VCaP (cell line): Measurements from ENCODE around the gene DNMT1.

Experiments
- H3K27ac ChIP-seq: fragments of 450-650 bp; 2 replicates; pipeline ENCODE4 v1.5.1; 2017
- CTCF ChIP-seq: fragments of 450-650 bp; conservative IDR thresholded peaks from 2 replicates; pipeline ENCODE4 v1.5.1; 2017; ENCODE audit warnings: mild to moderate bottlenecking, moderate library complexity

The DNMT1 gene

GRCh38 chr19:10114651-10115391, 79.9 kb downstream of the DNMT1 start:
- H3K27ac ChIP-seq: no peak overlapping the region
- TF ChIP-seq CTCF: no peak

GRCh38 chr19:10113964-10114650, 80.6 kb downstream of the DNMT1 start:
- no peak overlapping the region for H3K27ac ChIP-seq
- no peak for TF ChIP-seq CTCF

GRCh38 chr19:10113592-10113963, 81.2 kb downstream of the DNMT1 start:
- no peak overlapping the region for H3K27ac ChIP-seq
- TF ChIP-seq CTCF: no peak

- peak; percentile 62 for TF ChIP-seq CTCF
- no peak overlapping the region for H3K27ac ChIP-seq
Observed at GRCh38 chr19:10112895-10113591, 81.7 kb downstream of the DNMT1 start.

- no peak overlapping the region for H3K27ac ChIP-seq
- no peak for TF ChIP-seq CTCF
Observed at GRCh38 chr19:10112037-10112761, 82.6 kb downstream of the DNMT1 start.

GRCh38 chr19:10111405-10111811, 83.3 kb downstream of the DNMT1 start, which contains the start of gene P2RY11:
TSS of gene P2RY11 (plus strand) at chr19:10111693. CDS start at chr19:10111722, 29 bp downstream.
- no peak for TF ChIP-seq CTCF
- H3K27ac ChIP-seq: no peak within 1 kb of the TSS

GRCh38 chr19:10110972-10111317, 83.8 kb downstream of the DNMT1 start:
- no peak overlapping the region for H3K27ac ChIP-seq
- no peak for TF ChIP-seq CTCF
